GM18951 (cell line): ENCODE results near the gene PDE11A.

Experiments used
- POLR2A ChIP-seq: IDR thresholded peaks from 4 replicates; pipeline ENCODE4 v1.6.1; 2011; ENCODE audit warnings: mild to moderate bottlenecking; ENCODE audit not compliant: insufficient read length, insufficient read depth; ENCODE audit errors: extremely low read depth
- in situ Hi-C: fragments of 300-500 bp; cut with MboI; formaldehyde crosslinking; loops from one replicate; pipeline ENCODE4 v1.12.0; 2022; ENCODE audit warnings: low sequenced_read_pairs, mixed read lengths, inconsistent platforms; ENCODE audit not compliant: unreplicated experiment

PDE11A gene

DNA sequence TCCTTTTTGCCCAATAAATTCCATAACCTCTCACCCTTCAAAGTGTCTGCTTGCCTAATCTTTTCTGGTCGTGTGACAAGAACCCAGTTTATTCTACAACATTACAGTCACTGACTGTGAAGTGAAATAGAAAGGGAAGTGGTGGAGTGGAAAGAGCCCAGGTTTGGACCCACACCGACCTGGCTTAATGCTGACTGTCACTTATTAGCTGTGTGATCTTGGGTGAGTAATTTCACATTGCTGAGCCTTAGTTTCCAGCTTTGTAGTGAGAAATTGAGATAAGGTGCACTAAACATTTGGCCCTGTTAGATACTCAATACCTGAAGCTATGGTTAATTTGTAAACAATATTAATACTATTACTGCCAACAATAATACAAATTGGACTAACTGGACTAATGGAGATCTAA is 388.9 kb downstream of the PDE11A start:
- in situ Hi-C loops: no loop called here
- no peak for TF ChIP-seq POLR2A

DNA sequence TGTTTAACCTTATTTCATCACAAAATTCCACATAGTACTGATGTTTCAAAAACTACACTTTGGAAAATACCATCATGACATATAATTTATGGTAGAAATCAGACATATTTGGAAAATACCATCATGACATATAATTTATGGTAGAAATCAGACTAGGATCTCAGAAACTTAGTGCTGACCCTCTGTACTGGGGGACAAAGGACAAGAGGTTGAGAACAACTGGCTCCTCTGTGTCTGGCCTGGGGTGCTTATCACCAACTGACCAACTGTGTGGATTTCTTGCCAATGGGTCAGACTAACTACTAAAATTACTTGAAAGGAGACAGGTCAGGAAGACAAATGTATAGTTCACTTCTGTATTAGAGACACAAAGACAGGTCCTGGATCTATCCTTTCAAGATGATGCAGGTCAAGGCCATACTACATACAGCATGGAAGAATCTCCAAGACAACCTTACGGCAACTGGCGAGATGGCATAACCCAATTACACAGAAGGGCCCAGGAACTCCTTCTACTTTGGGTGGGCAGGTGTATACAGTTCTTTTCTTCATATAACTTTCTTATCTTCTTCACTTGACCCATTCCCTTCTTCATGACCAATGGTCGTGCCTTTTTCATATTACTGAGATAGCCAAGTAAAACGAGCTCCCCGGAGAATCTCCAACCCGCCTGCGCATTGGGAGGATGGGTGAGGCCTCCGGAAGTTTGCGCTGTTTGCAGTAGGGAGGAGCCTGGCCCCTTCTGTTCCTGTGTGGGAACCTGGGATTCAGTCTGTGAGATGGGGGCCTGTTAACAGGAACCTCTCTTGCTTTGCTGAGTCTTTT is 389.5 kb downstream of the PDE11A start:
- in situ Hi-C loops: no loop called here
- no peak for TF ChIP-seq POLR2A

DNA sequence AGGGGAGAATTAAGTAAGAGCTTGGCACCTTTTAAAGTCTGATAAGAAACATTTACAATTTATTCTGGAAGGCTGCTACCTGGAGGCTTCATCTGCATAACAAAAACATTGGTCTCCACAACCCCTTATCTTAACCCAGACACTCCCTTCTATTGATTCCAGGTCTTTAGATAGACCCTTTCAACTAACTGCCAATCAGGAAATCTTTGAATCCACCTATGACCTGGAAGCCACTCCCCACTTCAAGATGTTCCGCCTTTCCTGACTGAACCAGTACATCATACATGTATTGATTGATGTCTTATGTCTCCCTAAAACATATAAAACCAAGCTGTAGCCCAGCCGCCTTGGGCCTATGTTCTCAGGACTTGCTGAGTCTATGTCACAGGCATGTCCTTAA is 390.6 kb downstream of the PDE11A start:
- in situ Hi-C loops: no loop called here
- TF ChIP-seq POLR2A: no peak

DNA sequence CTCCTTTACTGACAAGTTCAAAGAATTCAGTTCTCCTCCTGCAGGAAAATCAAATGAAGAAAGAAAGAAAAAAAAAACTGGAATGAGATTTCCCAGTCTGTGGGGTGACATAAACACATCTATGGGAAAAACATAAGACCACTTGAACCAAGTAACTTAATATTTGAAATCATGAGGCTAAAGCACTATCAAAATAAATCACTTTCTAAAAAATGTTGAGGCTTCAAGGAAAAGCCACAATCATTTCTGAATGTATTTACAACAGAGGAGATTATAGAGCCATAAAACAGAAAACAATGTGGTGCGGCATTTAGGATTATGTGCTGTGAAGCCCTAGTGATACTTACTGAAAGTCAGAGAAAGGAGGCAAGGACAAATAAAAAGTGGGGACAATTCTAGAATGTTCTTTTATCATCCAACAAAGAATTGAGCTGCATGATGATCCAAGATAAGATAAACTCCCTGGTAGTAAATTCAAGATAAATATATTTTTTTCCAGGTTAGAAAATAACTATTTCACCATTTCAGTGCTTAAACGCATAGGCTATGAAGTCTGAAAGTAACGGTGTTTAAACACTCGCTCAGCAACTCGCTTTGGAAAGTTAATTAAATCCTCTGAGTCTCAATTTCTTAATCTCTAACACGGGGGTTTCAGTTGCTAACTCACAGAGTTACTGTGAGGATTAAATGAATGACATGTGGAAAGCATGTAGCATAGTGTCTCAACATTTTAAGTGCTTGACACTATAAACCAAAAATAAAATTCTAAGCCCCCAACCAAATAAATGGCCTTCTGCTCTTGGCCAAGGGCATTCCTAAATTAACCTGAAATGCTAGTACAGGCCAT is 391.5 kb downstream of the PDE11A start:
- in situ Hi-C loops: no loop called here
- no peak for TF ChIP-seq POLR2A

DNA sequence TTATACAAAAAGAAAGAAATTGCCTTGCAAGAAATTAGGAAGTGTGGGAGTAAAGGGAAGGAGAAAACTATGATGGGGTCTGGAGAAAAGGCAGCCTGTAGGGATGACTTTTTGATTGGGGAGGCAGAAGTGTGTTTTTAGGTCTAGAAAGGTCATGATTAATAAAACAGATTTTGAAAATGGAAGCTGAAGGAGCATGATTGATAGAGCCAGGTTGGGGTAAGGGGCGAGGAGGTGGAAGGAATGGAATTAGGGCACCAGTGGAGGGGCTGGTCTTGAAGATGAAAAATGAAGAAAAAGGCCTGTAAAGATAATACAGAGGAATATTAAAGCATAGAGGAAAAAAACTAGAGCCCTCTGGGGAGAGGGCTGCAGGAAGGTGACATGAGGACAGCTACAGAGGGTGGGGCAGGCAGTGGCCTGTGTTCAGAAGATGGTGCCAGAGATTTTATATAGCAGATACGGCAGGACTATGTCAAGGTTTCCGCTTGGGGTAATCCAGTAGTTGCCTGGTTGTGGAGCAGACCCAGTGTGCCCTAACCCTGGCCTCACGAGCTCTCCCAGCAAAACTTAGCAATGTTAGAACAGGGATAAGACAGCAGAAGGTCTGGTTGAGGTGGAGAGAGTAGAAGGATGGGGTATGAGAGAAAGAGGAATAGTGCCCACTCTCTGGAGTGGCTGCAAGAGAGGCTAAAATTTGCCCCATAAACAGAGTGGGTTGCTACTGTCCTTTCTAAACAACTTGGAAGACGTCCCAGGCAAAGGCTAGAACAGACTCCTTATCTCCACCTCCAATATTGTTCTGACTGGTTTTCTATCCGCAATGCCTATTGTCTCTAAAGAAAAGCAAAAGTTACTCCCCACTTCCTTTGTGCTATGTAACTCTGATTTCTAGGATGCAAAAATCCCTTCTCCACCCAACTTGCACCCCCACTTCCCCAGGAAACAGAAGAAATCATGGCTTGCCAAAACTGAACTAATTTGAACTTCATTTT is 392.7 kb downstream of the PDE11A start:
- in situ Hi-C loops: no loop called here
- TF ChIP-seq POLR2A: no peak

DNA sequence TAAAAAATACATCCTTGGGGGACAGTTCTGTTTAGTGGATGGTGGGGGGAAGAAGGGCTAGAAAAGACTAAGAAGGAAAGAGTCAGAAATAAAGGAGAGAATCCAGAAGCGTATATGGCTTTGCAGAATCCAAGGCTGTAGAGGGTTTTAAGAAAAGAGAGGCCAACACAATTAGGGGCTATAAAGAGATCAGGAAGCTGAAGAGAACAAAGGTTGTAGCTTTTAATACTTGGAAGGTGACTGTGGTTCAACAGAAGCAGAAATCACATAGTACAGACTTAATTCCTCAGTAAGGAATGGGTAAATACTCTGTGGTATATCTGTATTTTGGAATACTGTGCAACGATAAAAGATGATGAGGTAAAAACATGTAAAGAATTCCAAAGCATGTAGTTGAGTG is 393.6 kb downstream of the PDE11A start:
- TF ChIP-seq POLR2A: no peak
- in situ Hi-C loops: no loop called here

DNA sequence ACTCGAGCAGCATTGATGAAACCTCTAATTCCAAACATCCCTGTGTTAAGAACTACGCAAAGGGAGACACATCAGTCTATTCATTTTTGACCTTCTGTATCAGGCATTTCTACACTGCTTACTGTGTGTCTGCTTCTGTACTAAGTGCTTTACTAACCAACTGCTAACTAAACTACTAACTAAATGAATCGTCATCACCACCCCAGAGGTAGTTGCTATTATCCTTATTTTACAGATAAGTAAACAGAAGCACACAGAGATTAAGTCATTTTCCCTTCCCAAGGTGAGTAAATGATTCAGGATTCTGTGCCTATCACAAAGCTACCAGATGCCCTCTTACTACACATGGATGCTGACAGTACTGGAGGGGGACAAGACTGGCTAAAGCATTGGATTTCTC is 395.9 kb downstream of the PDE11A start:
- no peak for TF ChIP-seq POLR2A
- in situ Hi-C loops: no loop called here

DNA sequence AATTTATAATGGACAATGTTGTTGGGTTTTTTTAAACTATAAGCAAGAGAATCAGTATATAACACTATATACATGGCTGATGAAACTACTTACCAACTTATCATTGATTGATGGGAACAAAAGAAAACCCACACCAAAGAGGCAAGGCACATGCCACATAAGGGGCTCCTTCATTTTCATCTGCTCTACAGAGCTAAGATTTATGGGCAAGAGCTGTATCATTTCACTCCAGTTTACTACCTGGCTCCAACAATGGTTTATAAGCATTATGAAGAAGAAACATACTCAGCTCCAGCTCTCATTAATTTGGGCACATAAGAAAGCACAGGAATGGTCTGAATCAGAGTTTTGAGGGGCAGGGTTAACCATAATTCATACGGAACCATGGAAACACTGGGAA is 396.8 kb downstream of the PDE11A start:
- in situ Hi-C loops: no loop called here
- TF ChIP-seq POLR2A: no peak

DNA sequence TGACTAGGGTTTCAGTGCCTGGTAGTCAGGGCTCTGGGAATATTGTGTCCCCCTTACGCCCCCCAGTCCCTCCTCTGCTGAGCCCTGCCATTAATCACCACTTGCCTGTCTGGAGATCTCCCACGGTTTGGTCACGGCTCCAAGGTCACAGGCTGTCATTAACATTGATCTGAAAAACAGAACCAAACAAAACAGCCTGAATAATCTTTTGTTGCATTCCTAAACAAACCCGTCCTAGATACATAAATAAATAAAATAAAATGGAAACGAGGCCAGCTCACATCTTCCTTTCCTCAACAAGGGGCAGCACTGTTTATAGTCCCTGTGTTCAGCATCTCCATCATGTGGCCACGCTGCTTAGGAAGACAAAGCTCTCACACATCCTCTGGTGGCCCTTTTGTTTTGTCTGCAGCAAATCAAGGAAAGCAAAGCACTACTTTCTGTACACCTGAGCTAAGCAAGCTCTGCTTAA is 397.2 kb downstream of the PDE11A start:
- TF ChIP-seq POLR2A: no peak
- in situ Hi-C loops: no loop called here

DNA sequence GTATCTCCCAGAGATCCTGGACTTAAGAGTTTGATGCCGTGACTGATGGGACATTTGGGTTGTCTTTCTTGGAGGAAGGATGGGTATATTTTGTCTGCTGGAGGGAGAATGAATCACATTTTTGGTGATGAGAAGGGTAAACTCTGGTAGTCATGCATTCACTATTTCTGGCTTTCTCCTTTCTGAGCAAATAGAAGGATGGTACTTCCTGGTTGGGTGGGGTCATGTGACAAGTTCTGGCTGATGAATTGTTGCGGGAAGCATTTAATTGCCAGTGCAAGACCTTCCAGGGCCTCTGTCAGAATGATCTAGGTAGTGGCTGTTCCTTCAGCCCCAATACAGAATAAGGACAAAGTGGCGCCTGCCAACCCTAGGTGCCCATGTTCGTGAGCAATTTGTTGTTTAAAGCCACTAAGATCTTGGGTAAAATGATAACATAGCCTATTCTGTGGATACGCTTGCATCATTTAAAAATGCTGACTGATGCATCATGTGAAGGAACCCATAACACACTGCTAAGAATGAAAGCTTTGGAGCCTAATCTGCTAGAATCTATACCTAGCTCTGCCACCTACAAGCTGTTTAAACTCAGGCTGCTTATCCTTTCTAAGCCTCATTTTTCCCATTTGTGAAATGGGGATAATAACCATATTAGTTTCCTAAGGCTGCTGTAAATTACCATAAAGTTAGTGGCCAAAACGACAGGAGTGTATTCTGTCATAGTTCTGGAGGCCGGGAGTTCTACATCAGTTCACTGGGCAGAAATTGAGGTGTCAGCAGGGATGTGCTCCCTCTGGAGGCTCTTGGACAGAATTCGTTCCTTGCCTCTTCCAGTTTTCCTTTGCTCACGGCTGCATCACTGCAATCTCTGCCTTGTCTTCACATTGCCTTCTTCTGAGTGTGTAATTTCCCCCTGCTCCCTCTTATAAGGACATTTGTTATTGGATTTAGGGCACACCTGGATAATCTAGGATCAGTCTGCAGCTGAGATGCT is 398.7 kb downstream of the PDE11A start:
- in situ Hi-C loops: no loop called here
- TF ChIP-seq POLR2A: no peak

DNA sequence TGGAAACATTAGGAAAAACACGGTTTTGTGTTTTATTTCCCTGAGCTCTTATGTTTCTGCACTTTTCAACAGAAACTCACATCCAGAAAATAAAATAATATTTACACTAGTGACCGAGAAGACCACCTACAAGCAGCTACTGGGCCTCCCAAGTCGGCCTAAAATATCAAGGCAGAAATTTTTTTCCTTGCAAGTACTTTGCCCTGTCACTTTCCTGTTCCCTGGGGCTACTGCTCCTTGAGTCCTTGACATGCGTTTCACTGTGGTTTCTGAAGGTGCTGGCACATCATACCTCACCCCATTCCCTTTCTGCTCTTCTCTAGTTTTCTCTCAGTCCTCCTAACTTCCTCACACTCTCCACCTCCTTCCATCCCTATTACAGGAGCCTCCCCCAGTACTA is 400.9 kb downstream of the PDE11A start:
- in situ Hi-C loops: no loop called here
- TF ChIP-seq POLR2A: no peak
